GM18519 (cell line): ENCODE data around the gene ASS1.
"Not testable (repeated sequence)": the region's sequence is repeated elsewhere in the genome, so short reads cannot be mapped to it uniquely, and the experiment has no call there.

ENCODE experiments used
- ATAC-seq: cut with Tn5 transposase; IDR thresholded peaks from one replicate; pipeline ENCODE4 v1.9.1; 2021; ENCODE audit warnings: mild to moderate bottlenecking, moderate library complexity; ENCODE audit not compliant: unreplicated experiment, low FRiP score

Gene ASS1

GRCh38 chr9:130432796-130433167 lies 12.0 kb upstream of the ASS1 start:
- no peak for ATAC-seq

GRCh38 chr9:130433168-130433946 lies 11.4 kb upstream of the ASS1 start:
- ATAC-seq: no peak

GRCh38 chr9:130433947-130434262 lies 10.9 kb upstream of the ASS1 start:
- no peak for ATAC-seq

GRCh38 chr9:130434656-130435055 lies 10.1 kb upstream of the ASS1 start:
- ATAC-seq: not testable (repeated sequence)

- no peak for ATAC-seq
Observed at GRCh38 chr9:130437011-130437789, 7.6 kb upstream of the ASS1 start.

GRCh38 chr9:130438382-130438981 lies 6.3 kb upstream of the ASS1 start:
- no peak for ATAC-seq

- ATAC-seq: no peak
Observed at GRCh38 chr9:130441031-130441430, 3.7 kb upstream of the ASS1 start.

- ATAC-seq: no peak
Observed at GRCh38 chr9:130442746-130443455, 1.9 kb upstream of the ASS1 start.

GRCh38 chr9:130443456-130443801 lies 1.3 kb upstream of the ASS1 start:
- no peak for ATAC-seq

GRCh38 chr9:130443840-130444492 lies 795 bp upstream of the ASS1 start:
- no peak for ATAC-seq

- no peak for ATAC-seq
Observed at GRCh38 chr9:130445268-130445983, 665 bp downstream of the ASS1 start.

GRCh38 chr9:130446101-130446861 lies 1.5 kb downstream of the ASS1 start:
- no peak for ATAC-seq

GRCh38 chr9:130447193-130447816 lies 2.5 kb downstream of the ASS1 start:
- no peak for ATAC-seq

- no peak for ATAC-seq
Observed at GRCh38 chr9:130448035-130448624, 3.4 kb downstream of the ASS1 start.

- ATAC-seq: no peak
Observed at GRCh38 chr9:130448771-130449603, 4.2 kb downstream of the ASS1 start.

GRCh38 chr9:130450344-130451003 lies 5.7 kb downstream of the ASS1 start:
- no peak for ATAC-seq

- ATAC-seq: no peak
Observed at GRCh38 chr9:130451004-130451390, 6.2 kb downstream of the ASS1 start.
